Measurements from ENCODE around the gene CDC42BPG.

CDC42BPG gene

GRCh38 chr11:64863391-64864060 lies 19.1 kb upstream of the CDC42BPG start:
- no peak for DNase-seq

- no peak for DNase-seq
Observed at GRCh38 chr11:64862987-64863390, 18.5 kb upstream of the CDC42BPG start.

GRCh38 chr11:64861227-64861975 lies 16.9 kb upstream of the CDC42BPG start:
- DNase-seq, result peak; percentile 43

- peak; percentile 79 for DNase-seq
Observed at GRCh38 chr11:64859542-64860414, 15.3 kb upstream of the CDC42BPG start.

- DNase-seq, result peak; percentile 70
Observed at GRCh38 chr11:64858467-64859263, 14.2 kb upstream of the CDC42BPG start.

- no peak for DNase-seq
Observed at GRCh38 chr11:64857485-64857884, 13.0 kb upstream of the CDC42BPG start.

- peak; percentile 23 for DNase-seq
Observed at GRCh38 chr11:64856382-64857227, 12.2 kb upstream of the CDC42BPG start.

GRCh38 chr11:64855596-64856304 lies 11.3 kb upstream of the CDC42BPG start:
- DNase-seq, result no peak

GRCh38 chr11:64854534-64855502 lies 10.4 kb upstream of the CDC42BPG start:
- DNase-seq, result peak; percentile 41

GRCh38 chr11:64854157-64854533 lies 9.7 kb upstream of the CDC42BPG start:
- no peak for DNase-seq

GRCh38 chr11:64853709-64854108 lies 9.3 kb upstream of the CDC42BPG start:
- peak; percentile 54 for DNase-seq

GRCh38 chr11:64852804-64853509 lies 8.5 kb upstream of the CDC42BPG start:
- peak; percentile 47 for DNase-seq

GRCh38 chr11:64851831-64852351 lies 7.4 kb upstream of the CDC42BPG start:
- DNase-seq, result peak; percentile 32

- DNase-seq, result peak; percentile 75
Observed at GRCh38 chr11:64850979-64851567, 6.6 kb upstream of the CDC42BPG start.

GRCh38 chr11:64849598-64850356 lies 5.3 kb upstream of the CDC42BPG start:
- DNase-seq, result no peak

GRCh38 chr11:64848826-64849597 lies 4.6 kb upstream of the CDC42BPG start:
- peak; percentile 43 for DNase-seq
